NT2/D1 (cell line): Measurements from ENCODE around the gene PFDN1.
"Not testable (repeated sequence)": the region's sequence is repeated elsewhere in the genome, so short reads cannot be mapped to it uniquely, and the experiment has no call there.

ENCODE experiments used
- DNase-seq: peaks from one replicate; pipeline ENCODE4 v3.0.0-alpha.2; 2011; ENCODE audit warnings: low read depth, low spot score
- H3K27me3 ChIP-seq: 2 replicates; pipeline ENCODE4 v1.6.0; 2011; ENCODE audit warnings: mild to moderate bottlenecking; ENCODE audit not compliant: insufficient read length, insufficient read depth
- H3K36me3 ChIP-seq: 2 replicates; pipeline ENCODE4 v1.6.1; 2011; ENCODE audit warnings: mild to moderate bottlenecking, low read length, mixed read lengths; ENCODE audit not compliant: insufficient read depth, insufficient read length
- H3K4me1 ChIP-seq: 2 replicates; pipeline ENCODE4 v1.5.1; 2011; ENCODE audit not compliant: insufficient read depth, insufficient read length
- H3K4me3 ChIP-seq: 2 replicates; pipeline ENCODE4 v1.5.1; 2011; ENCODE audit warnings: low read depth; ENCODE audit not compliant: insufficient read length
- H3K9ac ChIP-seq: 2 replicates; pipeline ENCODE4 v1.6.0; 2011; ENCODE audit warnings: low read depth; ENCODE audit not compliant: insufficient read length
- H3K9me3 ChIP-seq: 2 replicates; pipeline ENCODE4 v1.5.1; 2011; ENCODE audit warnings: mild to moderate bottlenecking, low read length; ENCODE audit not compliant: insufficient read depth
- SUZ12 ChIP-seq: IDR thresholded peaks from 2 replicates; pipeline ENCODE4 v1.6.1; 2011; ENCODE audit not compliant: insufficient read length, insufficient read depth; ENCODE audit errors: extremely low read depth
- YY1 ChIP-seq: IDR thresholded peaks from 2 replicates; pipeline ENCODE4 v1.6.1; 2011; ENCODE audit not compliant: insufficient read length, insufficient read depth
- ZNF274 ChIP-seq: IDR thresholded peaks from 2 replicates; pipeline ENCODE4 v1.6.1; 2011; ENCODE audit warnings: mild to moderate bottlenecking, low read depth, low read length

PFDN1 gene

DNA sequence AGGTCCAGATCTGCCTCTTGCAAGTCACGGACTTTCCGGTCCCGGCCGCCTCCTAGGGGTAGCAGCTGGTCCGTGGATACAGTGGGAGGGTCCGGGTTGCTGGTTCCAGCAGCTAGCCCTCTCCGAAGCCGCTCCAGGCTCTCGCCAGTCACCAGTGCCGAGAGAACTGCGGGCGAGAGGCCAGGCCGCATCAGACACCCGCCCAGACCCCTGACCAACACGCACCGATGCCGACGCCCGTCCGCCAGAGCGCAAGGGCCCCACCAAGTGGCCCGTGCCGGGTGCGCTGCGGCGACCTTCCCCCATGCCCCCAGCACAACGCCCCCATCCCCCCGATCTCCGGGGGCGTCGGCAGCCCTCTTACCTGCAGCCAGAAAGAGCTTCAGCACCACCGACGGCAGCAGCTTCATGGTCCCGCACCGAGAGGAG, 43.0 kb upstream of the PFDN1 start:
- Histone ChIP-seq H3K36me3 (peaks cover 41% of the 10 kb centered on the region), H3K4me1 (peaks cover 9% of the 10 kb centered on the region), H3K9me3 (no peaks in the 10 kb centered on the region), H3K9ac (peak overlapping the region; percentile 74), H3K27me3 (peaks cover 6% of the 10 kb centered on the region), H3K4me3 (peak overlapping the region; percentile 57)
- DNase-seq: no peak
- no peak for TF ChIP-seq ZNF274
- no peak for TF ChIP-seq SUZ12
- no peak for TF ChIP-seq YY1

DNA sequence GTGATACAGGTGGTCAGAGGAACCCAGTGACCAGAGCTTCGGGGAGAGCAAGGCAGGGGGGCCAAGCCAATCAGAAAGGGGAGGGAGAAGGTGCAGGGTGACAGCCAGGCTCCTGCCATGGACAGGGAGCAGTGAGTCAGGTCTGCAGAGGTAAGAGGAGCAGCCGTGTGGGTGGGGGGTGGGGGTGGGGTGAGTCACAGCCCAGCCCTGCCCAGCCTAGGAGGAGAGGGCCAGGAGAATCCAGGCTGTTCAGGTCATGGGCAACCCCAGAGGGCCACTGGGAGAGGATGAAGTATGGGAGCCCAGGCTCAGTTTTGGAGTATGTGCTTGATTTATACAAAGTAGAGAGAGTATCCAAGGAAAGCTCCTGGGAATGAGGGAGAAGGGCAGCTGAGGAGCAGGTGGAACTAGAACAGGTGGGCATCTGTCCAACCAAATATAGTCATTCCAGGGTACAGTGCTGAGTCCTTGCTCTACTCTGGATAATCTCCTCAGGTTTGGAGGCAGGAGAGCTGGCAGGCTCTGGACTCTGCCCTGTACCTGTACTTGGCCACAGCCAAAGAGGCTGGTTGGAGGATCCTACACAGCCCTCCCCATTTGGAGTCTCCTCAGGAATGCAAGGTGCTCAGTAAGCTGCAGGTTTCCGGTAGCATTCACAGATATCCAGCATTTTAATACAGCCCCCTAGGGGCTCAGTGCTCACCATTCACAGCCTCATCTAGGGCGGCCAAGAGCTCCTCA, 42.0 kb upstream of the PFDN1 start:
- no peak overlapping the region for H3K4me3 ChIP-seq
- TF ChIP-seq ZNF274 (no peak), SUZ12 (no peak), YY1 (no peak)
- DNase-seq: no peak

DNA sequence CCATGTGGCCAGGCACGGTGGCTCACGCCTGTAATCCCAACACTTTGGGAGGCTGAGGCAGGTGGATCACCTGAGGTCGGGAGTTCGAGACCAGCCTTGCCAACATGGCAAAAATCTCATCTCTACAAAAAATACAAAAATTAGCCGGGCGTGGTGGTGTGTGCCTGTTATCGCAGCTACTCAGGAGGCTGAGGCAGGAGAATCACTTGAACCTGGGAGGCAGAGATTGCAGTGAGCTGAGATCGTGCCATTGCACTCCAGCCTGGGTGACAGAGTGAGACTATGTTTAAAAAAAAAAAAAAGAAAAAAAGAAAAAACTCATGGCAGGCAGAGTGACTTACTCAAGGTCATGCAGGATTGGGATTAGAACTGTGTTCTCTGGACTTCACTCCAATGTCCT, 40.9 kb upstream of the PFDN1 start:
- H3K9ac ChIP-seq, H3K4me3 ChIP-seq, H3K27me3 ChIP-seq, H3K4me1 ChIP-seq, H3K9me3 ChIP-seq, DNase-seq: not testable (repeated sequence)
- H3K36me3 ChIP-seq: peaks cover 52% of the 10 kb centered on the region

More for the DNA sequence above, 42.0 kb upstream of the PFDN1 start:
- Histone ChIP-seq H3K4me1 (peaks cover 9% of the 10 kb centered on the region), H3K9ac (no peak overlapping the region), H3K27me3 (peaks cover 6% of the 10 kb centered on the region), H3K9me3 (no peaks in the 10 kb centered on the region), H3K36me3 (peaks cover 48% of the 10 kb centered on the region)

DNA sequence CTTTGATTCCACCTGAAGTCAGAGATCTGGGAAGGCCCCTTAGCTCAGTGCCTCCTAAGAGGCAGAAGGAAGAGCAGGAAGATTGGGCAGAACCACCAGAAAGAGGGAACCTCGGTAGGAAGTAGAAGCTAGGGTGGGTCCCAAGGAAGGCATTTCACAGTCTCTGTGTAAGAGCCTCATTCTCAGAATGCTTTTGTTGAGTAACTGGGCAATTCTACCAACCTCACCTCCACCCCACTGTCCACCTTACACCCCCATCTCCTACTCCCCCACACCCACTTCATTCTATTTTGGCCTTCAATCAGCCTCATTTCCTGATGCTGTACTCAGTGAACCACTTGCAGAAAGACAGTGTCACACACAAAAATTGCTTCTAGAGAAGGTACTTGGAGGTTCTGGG, 40.0 kb upstream of the PFDN1 start:
- Histone ChIP-seq H3K9me3 (no peaks in the 10 kb centered on the region), H3K4me1 (peaks cover 9% of the 10 kb centered on the region), H3K36me3 (peaks cover 55% of the 10 kb centered on the region), H3K27me3 (peaks cover 6% of the 10 kb centered on the region), H3K4me3 (no peak overlapping the region), H3K9ac (no peak overlapping the region)
- TF ChIP-seq YY1 (no peak), SUZ12 (no peak), ZNF274 (no peak)
- no peak for DNase-seq

DNA sequence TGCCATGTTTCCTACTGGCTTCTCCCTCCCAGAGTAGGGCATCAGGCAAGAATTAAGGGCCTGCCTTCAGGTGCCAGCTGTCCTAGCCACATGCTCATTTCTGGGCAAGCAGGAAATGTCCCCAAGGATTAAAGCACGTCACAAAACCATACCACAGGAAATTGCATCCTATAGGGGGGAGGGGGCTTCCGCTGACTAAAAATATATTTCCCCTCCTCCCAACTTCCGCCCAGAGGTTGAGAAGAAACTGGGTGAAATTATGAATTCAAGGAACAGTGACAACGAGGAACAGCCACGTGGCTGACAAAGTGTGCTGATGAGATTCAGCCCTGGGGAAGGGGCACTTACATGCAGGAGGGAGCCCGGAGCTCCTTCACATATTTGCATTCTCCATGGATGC, 39.4 kb upstream of the PFDN1 start:
- H3K4me1 ChIP-seq: peaks cover 9% of the 10 kb centered on the region
- peaks cover 61% of the 10 kb centered on the region for H3K36me3 ChIP-seq
- no peak for DNase-seq
- H3K27me3 ChIP-seq: peaks cover 6% of the 10 kb centered on the region
- H3K9me3 ChIP-seq: no peaks in the 10 kb centered on the region
- TF ChIP-seq YY1 (no peak), SUZ12 (no peak), ZNF274 (no peak)
- H3K4me3 ChIP-seq: no peak overlapping the region
- no peak overlapping the region for H3K9ac ChIP-seq

DNA sequence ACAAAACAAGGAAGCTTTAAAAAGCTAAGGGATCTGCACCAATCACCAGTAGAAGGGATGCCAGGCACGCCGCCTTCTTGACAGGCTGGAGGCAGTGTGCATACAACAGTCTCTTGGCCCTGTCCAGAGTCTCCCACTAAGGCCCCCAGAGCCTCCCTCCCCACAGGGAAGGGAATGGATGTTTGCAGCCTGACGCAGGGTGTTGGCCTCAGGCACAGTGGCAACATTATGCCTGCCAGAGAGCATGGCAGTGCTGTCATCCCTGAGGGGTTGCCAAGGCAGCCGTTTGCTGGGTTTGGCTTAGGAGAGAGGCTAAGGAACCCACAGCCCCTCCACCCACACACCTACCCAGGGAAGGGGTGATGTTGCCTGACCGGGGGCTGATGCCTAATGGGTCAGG, 38.7 kb upstream of the PFDN1 start:
- Histone ChIP-seq H3K36me3 (peaks cover 66% of the 10 kb centered on the region), H3K9me3 (no peaks in the 10 kb centered on the region), H3K27me3 (peaks cover 6% of the 10 kb centered on the region), H3K4me3 (no peak overlapping the region), H3K9ac (no peak overlapping the region), H3K4me1 (peaks cover 9% of the 10 kb centered on the region)
- no peak for TF ChIP-seq SUZ12
- TF ChIP-seq YY1: no peak
- no peak for TF ChIP-seq ZNF274
- DNase-seq: no peak

DNA sequence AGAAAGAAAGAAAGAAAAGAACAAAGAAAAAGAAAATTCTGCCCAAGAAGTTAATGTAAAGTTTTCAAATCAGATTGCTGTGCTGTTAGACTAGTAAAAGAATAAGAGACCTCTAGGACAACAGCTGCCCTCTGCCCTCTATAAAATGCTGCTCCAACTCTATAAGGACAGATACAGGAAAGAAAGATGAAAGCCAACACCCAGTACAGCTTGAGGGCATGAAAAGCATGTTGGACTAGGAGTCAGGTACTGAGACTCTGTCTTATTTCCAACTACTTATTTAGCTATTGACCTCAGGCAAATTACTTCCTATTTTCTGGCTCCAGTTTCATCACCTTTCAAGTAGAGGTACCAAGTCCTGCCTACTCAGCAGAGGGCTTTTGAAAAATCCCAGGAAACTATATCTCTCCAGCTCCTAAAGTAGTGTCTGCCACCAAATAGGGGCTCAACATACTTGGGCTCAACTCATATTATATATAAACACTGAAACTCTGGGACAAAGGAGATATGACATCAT, 37.8 kb upstream of the PFDN1 start:
- H3K4me3 ChIP-seq: no peak overlapping the region
- DNase-seq: no peak
- peaks cover 74% of the 10 kb centered on the region for H3K36me3 ChIP-seq
- peaks cover 3% of the 10 kb centered on the region for H3K27me3 ChIP-seq
- TF ChIP-seq ZNF274: no peak
- no peak for TF ChIP-seq YY1
- no peak for TF ChIP-seq SUZ12
- H3K4me1 ChIP-seq: peaks cover 9% of the 10 kb centered on the region
- H3K9me3 ChIP-seq: no peaks in the 10 kb centered on the region
- no peak overlapping the region for H3K9ac ChIP-seq

DNA sequence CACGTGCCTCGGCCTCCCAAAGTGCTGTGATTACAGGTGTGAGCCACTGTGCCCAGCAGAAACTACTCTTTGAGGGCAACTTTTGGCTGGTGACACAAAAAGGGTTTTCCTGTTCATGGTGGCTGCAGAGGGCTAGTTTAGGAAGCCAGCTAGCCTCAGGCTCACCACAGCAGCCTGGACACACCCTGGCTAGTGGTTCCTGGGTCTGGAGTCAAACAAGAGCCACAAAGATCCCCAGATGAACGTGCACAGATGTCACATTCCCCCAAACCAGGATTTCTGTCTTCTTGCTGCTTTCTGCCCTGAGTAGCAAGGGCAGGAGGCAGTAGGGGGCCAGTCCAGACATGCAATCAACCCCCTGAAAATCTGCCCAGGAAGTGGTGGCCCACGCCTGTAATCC, 36.7 kb upstream of the PFDN1 start:
- peaks cover 77% of the 10 kb centered on the region for H3K36me3 ChIP-seq

More for the DNA sequence above, 36.7 kb upstream of the PFDN1 start:
- Histone ChIP-seq H3K9ac (no peak overlapping the region), H3K9me3 (no peaks in the 10 kb centered on the region), H3K4me3 (no peak overlapping the region), H3K4me1 (peaks cover 2% of the 10 kb centered on the region), H3K27me3 (no peaks in the 10 kb centered on the region)
- TF ChIP-seq SUZ12 (no peak), YY1 (no peak), ZNF274 (no peak)
- no peak for DNase-seq
